ENCODE results near the gene PCNX2.

The PCNX2 gene

GRCh38 chr1:233327651-233328141, 32.2 kb upstream of the PCNX2 start, which contains the start of gene MAP3K21:
TSS of gene MAP3K21 (plus strand) at chr1:233327724. CDS start at chr1:233328029, 305 bp downstream.
- no peaks in the 10 kb centered on the region for H3K79me2 ChIP-seq (ENCODE audit: insufficient read depth, low read length)
- no peak within 1 kb of the TSS for H3K27ac ChIP-seq (ENCODE audit: low read depth, low read length)
- peak within 1 kb of the TSS; percentile 93 for H2AFZ ChIP-seq (ENCODE audit: low read depth, low read length, severe bottlenecking)
- H3K4me3 ChIP-seq (ENCODE audit: insufficient read depth, low read length, poor library complexity, severe bottlenecking) = peak within 1 kb of the TSS; percentile 69
- no peaks in the 10 kb centered on the region for H3K27me3 ChIP-seq (ENCODE audit: low read length)
- no peaks in the 10 kb centered on the region for H3K36me3 ChIP-seq (ENCODE audit: low read length)
- H3K9ac ChIP-seq (ENCODE audit: low read length) = peak within 1 kb of the TSS; percentile 65
- TF ChIP-seq CTCF (IDR thresholded peaks at IDR 0.05; ENCODE audit: insufficient read depth, low read length, poor library complexity, severe bottlenecking) (no peak), EZH2phosphoT487 (conservative IDR thresholded peaks at IDR 0.05; ENCODE audit: low read length) (no peak)
- peak within 1 kb of the TSS; percentile 83 for H3K4me2 ChIP-seq (ENCODE audit: low read depth, low read length, poor library complexity, severe bottlenecking)
- peaks cover 10% of the 10 kb centered on the region; the same call in 1 of the 2 replicates for H3F3A ChIP-seq (ENCODE audit: insufficient read depth)
- no peaks in the 10 kb centered on the region for H3K9me2 ChIP-seq (replicated peaks; ENCODE audit: insufficient read depth, low read length)
- H4K20me1 ChIP-seq (ENCODE audit: low read depth, low read length) = no peaks in the 10 kb centered on the region
- no peaks in the 10 kb centered on the region for H3K9me3 ChIP-seq (ENCODE audit: insufficient read depth, low read length)

GRCh38 chr1:233326811-233327650, 31.5 kb upstream of the PCNX2 start:
- no peaks in the 10 kb centered on the region for H3K9me3 ChIP-seq (ENCODE audit: insufficient read depth, low read length)
- H3F3A ChIP-seq (ENCODE audit: insufficient read depth) = peaks cover 10% of the 10 kb centered on the region; the same call in 1 of the 2 replicates
- no peaks in the 10 kb centered on the region for H3K27me3 ChIP-seq (ENCODE audit: low read length)
- no peaks in the 10 kb centered on the region for H3K79me2 ChIP-seq (ENCODE audit: insufficient read depth, low read length)
- H3K9me2 ChIP-seq (replicated peaks; ENCODE audit: insufficient read depth, low read length) = no peaks in the 10 kb centered on the region
- H3K36me3 ChIP-seq (ENCODE audit: low read length) = no peaks in the 10 kb centered on the region
- no peak overlapping the region for H3K27ac ChIP-seq (ENCODE audit: low read depth, low read length)
- no peak overlapping the region for H3K9ac ChIP-seq (ENCODE audit: low read length)
- peak overlapping the region; percentile 41 for H3K4me3 ChIP-seq (ENCODE audit: insufficient read depth, low read length, poor library complexity, severe bottlenecking)
- peak overlapping the region; percentile 57 for H3K4me2 ChIP-seq (ENCODE audit: low read depth, low read length, poor library complexity, severe bottlenecking)
- H2AFZ ChIP-seq (ENCODE audit: low read depth, low read length, severe bottlenecking) = peak overlapping the region; percentile 88
- no peaks in the 10 kb centered on the region for H4K20me1 ChIP-seq (ENCODE audit: low read depth, low read length)
- no peak for TF ChIP-seq EZH2phosphoT487 (conservative IDR thresholded peaks at IDR 0.05; ENCODE audit: low read length)

GRCh38 chr1:233326319-233326718, 30.8 kb upstream of the PCNX2 start:
- Histone ChIP-seq H3K79me2 (ENCODE audit: insufficient read depth, low read length) (no peaks in the 10 kb centered on the region), H3K27ac (ENCODE audit: low read depth, low read length) (no peak overlapping the region), H3K27me3 (ENCODE audit: low read length) (no peaks in the 10 kb centered on the region), H3K9me3 (ENCODE audit: insufficient read depth, low read length) (no peaks in the 10 kb centered on the region), H3F3A (ENCODE audit: insufficient read depth) (peaks cover 10% of the 10 kb centered on the region; the same call in 1 of the 2 replicates), H3K9me2 (replicated peaks; ENCODE audit: insufficient read depth, low read length) (no peaks in the 10 kb centered on the region), H2AFZ (ENCODE audit: low read depth, low read length, severe bottlenecking) (no peak overlapping the region), H3K4me2 (ENCODE audit: low read depth, low read length, poor library complexity, severe bottlenecking) (no peak overlapping the region), H4K20me1 (ENCODE audit: low read depth, low read length) (no peaks in the 10 kb centered on the region), H3K9ac (ENCODE audit: low read length) (no peak overlapping the region), H3K4me3 (ENCODE audit: insufficient read depth, low read length, poor library complexity, severe bottlenecking) (no peak overlapping the region), H3K36me3 (ENCODE audit: low read length) (no peaks in the 10 kb centered on the region)
- TF ChIP-seq EZH2phosphoT487 (conservative IDR thresholded peaks at IDR 0.05; ENCODE audit: low read length) = no peak
- no peak for TF ChIP-seq CTCF (IDR thresholded peaks at IDR 0.05; ENCODE audit: insufficient read depth, low read length, poor library complexity, severe bottlenecking)

- H3K4me2 ChIP-seq (ENCODE audit: low read depth, low read length, poor library complexity, severe bottlenecking) = no peak overlapping the region
- no peak overlapping the region for H2AFZ ChIP-seq (ENCODE audit: low read depth, low read length, severe bottlenecking)
- H3K36me3 ChIP-seq (ENCODE audit: low read length) = no peaks in the 10 kb centered on the region
- no peak overlapping the region for H3K9ac ChIP-seq (ENCODE audit: low read length)
- TF ChIP-seq EZH2phosphoT487 (conservative IDR thresholded peaks at IDR 0.05; ENCODE audit: low read length) = no peak
- TF ChIP-seq CTCF (IDR thresholded peaks at IDR 0.05; ENCODE audit: insufficient read depth, low read length, poor library complexity, severe bottlenecking) = no peak
- H3K27me3 ChIP-seq (ENCODE audit: low read length) = no peaks in the 10 kb centered on the region
- no peaks in the 10 kb centered on the region for H3K9me3 ChIP-seq (ENCODE audit: insufficient read depth, low read length)
- peaks cover 10% of the 10 kb centered on the region; the same call in 1 of the 2 replicates for H3F3A ChIP-seq (ENCODE audit: insufficient read depth)
- H3K4me3 ChIP-seq (ENCODE audit: insufficient read depth, low read length, poor library complexity, severe bottlenecking) = no peak overlapping the region
- no peak overlapping the region for H3K27ac ChIP-seq (ENCODE audit: low read depth, low read length)
- no peaks in the 10 kb centered on the region for H4K20me1 ChIP-seq (ENCODE audit: low read depth, low read length)
- H3K9me2 ChIP-seq (replicated peaks; ENCODE audit: insufficient read depth, low read length) = no peaks in the 10 kb centered on the region
- no peaks in the 10 kb centered on the region for H3K79me2 ChIP-seq (ENCODE audit: insufficient read depth, low read length)
Observed at GRCh38 chr1:233323718-233324117, 28.2 kb upstream of the PCNX2 start.
